ENCODE data around the gene CRELD2.

The CRELD2 gene, protein sequence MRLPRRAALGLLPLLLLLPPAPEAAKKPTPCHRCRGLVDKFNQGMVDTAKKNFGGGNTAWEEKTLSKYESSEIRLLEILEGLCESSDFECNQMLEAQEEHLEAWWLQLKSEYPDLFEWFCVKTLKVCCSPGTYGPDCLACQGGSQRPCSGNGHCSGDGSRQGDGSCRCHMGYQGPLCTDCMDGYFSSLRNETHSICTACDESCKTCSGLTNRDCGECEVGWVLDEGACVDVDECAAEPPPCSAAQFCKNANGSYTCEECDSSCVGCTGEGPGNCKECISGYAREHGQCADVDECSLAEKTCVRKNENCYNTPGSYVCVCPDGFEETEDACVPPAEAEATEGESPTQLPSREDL

GRCh38 chr22:49917974-49918910 is at the start of gene CRELD2, which contains the start of gene ALG12:
CRELD2 (plus strand) TSS chr22:49918634; CDS start chr22:49918770, 136 bp downstream.
ALG12 (minus strand) TSS chr22:49918438; CDS start chr22:49913765, 4,673 bp downstream.
- H3K36me3 ChIP-seq (ENCODE audit: control insufficient read depth, insufficient read depth, low read length, severe bottlenecking): peaks cover 2% of the 10 kb centered on the region
- H3K27me3 ChIP-seq (replicated peaks; ENCODE audit: control insufficient read depth, insufficient read depth, low read length): no peaks in the 10 kb centered on the region
- no peaks in the 10 kb centered on the region for H3K9me3 ChIP-seq (ENCODE audit: control insufficient read depth, low read length)
- H3K4me1 ChIP-seq (ENCODE audit: control insufficient read depth, insufficient read depth, low read length): peaks cover 9% of the 10 kb centered on the region
- peak within 1 kb of the TSS; percentile 83 for H3K4me3 ChIP-seq (ENCODE audit: low read length)
- peak within 1 kb of the TSS; percentile 94 for H3K9ac ChIP-seq (ENCODE audit: low read length)
- DNase-seq (ENCODE audit: low read depth): peak; percentile 99

DNA sequence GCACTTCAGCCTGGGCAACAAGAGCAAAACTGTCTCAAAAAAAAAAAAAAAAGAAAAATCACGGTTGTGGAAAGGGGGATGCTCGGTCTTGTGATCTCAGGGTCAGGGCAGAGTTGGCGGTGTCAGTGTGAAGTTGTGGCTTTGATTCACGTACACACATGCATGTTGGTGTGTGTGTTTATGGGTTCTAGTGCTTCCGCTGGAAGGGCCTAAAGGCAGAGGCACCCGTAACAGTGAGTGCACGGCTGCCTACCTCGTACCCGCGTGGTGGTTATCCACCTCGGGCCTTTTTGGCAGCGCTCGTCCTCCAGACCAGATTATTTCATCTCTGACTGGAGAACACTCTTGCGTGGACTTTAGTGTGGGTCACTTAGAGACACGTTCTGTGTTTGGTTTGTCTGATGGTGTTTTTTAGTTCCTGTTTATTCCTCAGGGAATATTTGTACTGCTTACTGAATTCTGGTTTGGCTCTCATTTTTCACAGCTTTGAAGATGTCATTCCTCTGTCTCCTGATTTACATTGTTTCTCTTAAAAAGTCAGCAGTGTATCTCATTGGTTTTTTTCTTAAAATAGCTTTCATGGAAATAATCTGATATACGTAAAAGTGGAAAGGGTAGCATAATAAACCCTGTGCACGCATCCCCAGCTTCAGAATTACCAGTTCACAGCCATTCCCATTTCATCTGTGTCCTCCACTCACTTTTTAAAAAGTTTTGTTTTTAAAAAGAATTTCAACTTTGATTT is 49.2 kb upstream of the CRELD2 start:
- Histone ChIP-seq H3K4me1 (ENCODE audit: control insufficient read depth, insufficient read depth, low read length) (no peaks in the 10 kb centered on the region), H3K9ac (ENCODE audit: low read length) (no peak overlapping the region), H3K9me3 (ENCODE audit: control insufficient read depth, low read length) (peaks cover 25% of the 10 kb centered on the region), H3K27me3 (replicated peaks; ENCODE audit: control insufficient read depth, insufficient read depth, low read length) (no peaks in the 10 kb centered on the region), H3K36me3 (ENCODE audit: control insufficient read depth, insufficient read depth, low read length, severe bottlenecking) (peaks cover 14% of the 10 kb centered on the region), H3K4me3 (ENCODE audit: low read length) (no peak overlapping the region)
- DNase-seq (ENCODE audit: low read depth): no peak

GRCh38 chr22:49869845-49870712 is 48.4 kb upstream of the CRELD2 start:
- Histone ChIP-seq H3K4me3 (ENCODE audit: low read length) (no peak overlapping the region), H3K27me3 (replicated peaks; ENCODE audit: control insufficient read depth, insufficient read depth, low read length) (no peaks in the 10 kb centered on the region), H3K4me1 (ENCODE audit: control insufficient read depth, insufficient read depth, low read length) (no peaks in the 10 kb centered on the region), H3K9me3 (ENCODE audit: control insufficient read depth, low read length) (peaks cover 25% of the 10 kb centered on the region), H3K9ac (ENCODE audit: low read length) (no peak overlapping the region), H3K36me3 (ENCODE audit: control insufficient read depth, insufficient read depth, low read length, severe bottlenecking) (peaks cover 14% of the 10 kb centered on the region)
- no peak for DNase-seq (ENCODE audit: low read depth)

- Histone ChIP-seq H3K4me3 (ENCODE audit: low read length) (no peak overlapping the region), H3K4me1 (ENCODE audit: control insufficient read depth, insufficient read depth, low read length) (no peaks in the 10 kb centered on the region), H3K36me3 (ENCODE audit: control insufficient read depth, insufficient read depth, low read length, severe bottlenecking) (peaks cover 14% of the 10 kb centered on the region), H3K9ac (ENCODE audit: low read length) (no peak overlapping the region), H3K27me3 (replicated peaks; ENCODE audit: control insufficient read depth, insufficient read depth, low read length) (no peaks in the 10 kb centered on the region), H3K9me3 (ENCODE audit: control insufficient read depth, low read length) (peaks cover 17% of the 10 kb centered on the region)
- no peak for DNase-seq (ENCODE audit: low read depth)
These were observed 47.0 kb upstream of the CRELD2 start for GRCh38 chr22:49871482-49871881.

DNA sequence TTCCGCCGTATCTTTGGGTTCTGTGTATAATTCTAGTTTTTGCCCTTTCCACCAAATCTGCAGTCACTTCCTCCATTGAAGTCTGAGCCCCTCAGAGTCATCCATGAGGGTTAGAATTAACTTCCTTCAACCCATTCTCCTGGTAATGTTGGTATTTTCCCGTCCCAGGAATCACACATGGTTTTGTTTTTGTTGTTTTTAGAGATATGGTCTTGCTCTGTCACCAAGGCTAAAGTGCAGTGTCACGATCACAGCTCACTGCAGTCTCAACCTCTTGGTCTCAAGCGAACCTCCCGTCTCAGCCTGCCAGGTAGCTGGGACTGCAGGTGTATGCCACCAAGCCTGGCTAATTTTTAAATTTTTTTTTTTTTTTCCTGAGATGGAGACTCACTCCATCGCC is 46.1 kb upstream of the CRELD2 start:
- no peaks in the 10 kb centered on the region for H3K4me1 ChIP-seq (ENCODE audit: control insufficient read depth, insufficient read depth, low read length)
- peaks cover 12% of the 10 kb centered on the region for H3K9me3 ChIP-seq (ENCODE audit: control insufficient read depth, low read length)
- peaks cover 9% of the 10 kb centered on the region for H3K36me3 ChIP-seq (ENCODE audit: control insufficient read depth, insufficient read depth, low read length, severe bottlenecking)
- no peak overlapping the region for H3K4me3 ChIP-seq (ENCODE audit: low read length)
- no peak for DNase-seq (ENCODE audit: low read depth)
- no peak overlapping the region for H3K9ac ChIP-seq (ENCODE audit: low read length)
- no peaks in the 10 kb centered on the region for H3K27me3 ChIP-seq (replicated peaks; ENCODE audit: control insufficient read depth, insufficient read depth, low read length)

- no peaks in the 10 kb centered on the region for H3K27me3 ChIP-seq (replicated peaks; ENCODE audit: control insufficient read depth, insufficient read depth, low read length)
- H3K4me3 ChIP-seq (ENCODE audit: low read length): no peak overlapping the region
- no peak overlapping the region for H3K9ac ChIP-seq (ENCODE audit: low read length)
- H3K36me3 ChIP-seq (ENCODE audit: control insufficient read depth, insufficient read depth, low read length, severe bottlenecking): no peaks in the 10 kb centered on the region
- peaks cover 12% of the 10 kb centered on the region for H3K9me3 ChIP-seq (ENCODE audit: control insufficient read depth, low read length)
- H3K4me1 ChIP-seq (ENCODE audit: control insufficient read depth, insufficient read depth, low read length): no peaks in the 10 kb centered on the region
- DNase-seq (ENCODE audit: low read depth): no peak
These were observed 45.0 kb upstream of the CRELD2 start for GRCh38 chr22:49873228-49873940.

- H3K9me3 ChIP-seq (ENCODE audit: control insufficient read depth, low read length): no peaks in the 10 kb centered on the region
- no peak overlapping the region for H3K4me3 ChIP-seq (ENCODE audit: low read length)
- no peaks in the 10 kb centered on the region for H3K36me3 ChIP-seq (ENCODE audit: control insufficient read depth, insufficient read depth, low read length, severe bottlenecking)
- no peak for DNase-seq (ENCODE audit: low read depth)
- H3K9ac ChIP-seq (ENCODE audit: low read length): no peak overlapping the region
- no peaks in the 10 kb centered on the region for H3K27me3 ChIP-seq (replicated peaks; ENCODE audit: control insufficient read depth, insufficient read depth, low read length)
- no peaks in the 10 kb centered on the region for H3K4me1 ChIP-seq (ENCODE audit: control insufficient read depth, insufficient read depth, low read length)
These were observed 40.8 kb upstream of the CRELD2 start for GRCh38 chr22:49877642-49878041.

DNA sequence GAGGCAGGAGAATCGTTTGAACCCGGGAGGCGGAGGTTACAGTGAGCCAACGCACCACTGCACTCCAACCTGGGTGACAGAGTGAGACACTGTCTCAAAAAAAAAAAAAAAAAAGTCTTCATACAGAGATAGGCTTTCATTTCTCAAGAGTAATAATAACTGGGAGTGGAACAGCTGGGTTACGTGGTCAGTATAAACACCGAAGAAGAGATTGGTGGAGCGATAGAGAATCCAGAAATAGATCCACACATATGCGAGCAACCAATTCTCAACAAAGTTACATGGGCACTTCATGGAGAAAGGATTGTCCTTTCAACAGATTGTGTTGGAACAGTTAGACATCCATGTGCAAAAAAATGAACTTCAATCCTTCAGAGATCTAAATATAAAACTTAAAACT is 40.2 kb upstream of the CRELD2 start:
- no peak for DNase-seq (ENCODE audit: low read depth)
- Histone ChIP-seq H3K4me1 (ENCODE audit: control insufficient read depth, insufficient read depth, low read length) (no peaks in the 10 kb centered on the region), H3K36me3 (ENCODE audit: control insufficient read depth, insufficient read depth, low read length, severe bottlenecking) (no peaks in the 10 kb centered on the region), H3K9me3 (ENCODE audit: control insufficient read depth, low read length) (no peaks in the 10 kb centered on the region), H3K9ac (ENCODE audit: low read length) (no peak overlapping the region), H3K27me3 (replicated peaks; ENCODE audit: control insufficient read depth, insufficient read depth, low read length) (no peaks in the 10 kb centered on the region), H3K4me3 (ENCODE audit: low read length) (no peak overlapping the region)

DNA sequence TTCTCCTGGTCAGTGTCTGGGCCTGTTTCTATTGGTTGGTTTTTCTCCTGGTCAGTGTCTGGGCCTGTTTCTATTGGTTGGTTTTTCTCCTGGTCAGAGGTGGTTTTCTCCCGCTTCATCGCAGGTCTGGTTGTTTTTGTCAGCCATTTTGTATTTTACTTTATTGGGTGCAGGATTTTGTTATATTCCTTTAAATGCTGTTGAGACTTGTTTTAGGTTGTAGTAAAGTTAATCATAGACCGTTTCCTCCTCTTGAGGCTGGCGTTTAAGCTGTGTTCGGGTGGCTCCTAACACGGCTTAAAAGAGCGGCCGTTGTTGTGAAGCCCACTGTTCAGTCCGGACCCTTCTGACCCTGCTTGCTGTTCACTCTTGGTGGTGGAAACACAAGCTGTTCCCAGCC is 38.6 kb upstream of the CRELD2 start:
- H3K9ac ChIP-seq (ENCODE audit: low read length): no peak overlapping the region
- no peak overlapping the region for H3K4me3 ChIP-seq (ENCODE audit: low read length)
- no peak for DNase-seq (ENCODE audit: low read depth)
- peaks cover 12% of the 10 kb centered on the region for H3K36me3 ChIP-seq (ENCODE audit: control insufficient read depth, insufficient read depth, low read length, severe bottlenecking)
- H3K4me1 ChIP-seq (ENCODE audit: control insufficient read depth, insufficient read depth, low read length): no peaks in the 10 kb centered on the region
- H3K9me3 ChIP-seq (ENCODE audit: control insufficient read depth, low read length): no peaks in the 10 kb centered on the region
- no peaks in the 10 kb centered on the region for H3K27me3 ChIP-seq (replicated peaks; ENCODE audit: control insufficient read depth, insufficient read depth, low read length)

DNA sequence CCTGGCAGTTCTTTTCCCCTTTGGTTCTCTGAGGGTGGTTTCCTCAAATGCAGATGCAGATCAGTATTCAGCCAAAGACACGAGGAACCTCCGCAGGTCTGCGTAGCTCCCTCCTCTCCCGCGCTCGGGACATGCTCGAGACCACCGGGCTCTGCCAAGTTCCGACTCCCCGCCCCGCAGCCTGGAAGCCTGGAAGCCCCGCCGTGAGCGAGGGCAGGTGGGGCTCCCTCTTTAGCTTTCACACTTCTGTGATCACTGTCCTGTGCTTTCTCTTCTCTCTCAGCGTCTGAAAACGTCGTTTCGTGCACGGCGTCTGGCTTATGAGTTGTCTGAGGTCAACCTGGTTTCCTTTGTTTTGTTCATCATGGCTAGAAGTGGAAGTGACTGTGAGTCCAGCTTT is 38.2 kb upstream of the CRELD2 start:
- Histone ChIP-seq H3K9ac (ENCODE audit: low read length) (no peak overlapping the region), H3K9me3 (ENCODE audit: control insufficient read depth, low read length) (no peaks in the 10 kb centered on the region), H3K4me1 (ENCODE audit: control insufficient read depth, insufficient read depth, low read length) (no peaks in the 10 kb centered on the region), H3K4me3 (ENCODE audit: low read length) (no peak overlapping the region), H3K36me3 (ENCODE audit: control insufficient read depth, insufficient read depth, low read length, severe bottlenecking) (peaks cover 16% of the 10 kb centered on the region), H3K27me3 (replicated peaks; ENCODE audit: control insufficient read depth, insufficient read depth, low read length) (no peaks in the 10 kb centered on the region)
- DNase-seq (ENCODE audit: low read depth): no peak
